ENCODE results near the gene SLC19A2. TPM values are rescaled to one million over a fixed set of nuclear protein-coding genes. Genes with fewer than 3 reads are reported as not detected.

Gene SLC19A2
- total RNA-seq, 1 experiment from 2014 or later = 6.1 TPM

GRCh38 chr1:169462385-169462784 is 23.4 kb downstream of the SLC19A2 start:
- Histone ChIP-seq H3K27me3 (no peaks in the 10 kb centered on the region), H3K9me3 (peaks cover 8% of the 10 kb centered on the region), H3K4me3 (no peak overlapping the region), H3K36me3 (no peaks in the 10 kb centered on the region)
- DNase-seq = no peak

GRCh38 chr1:169461390-169462000 is 24.2 kb downstream of the SLC19A2 start:
- H3K27me3 ChIP-seq = no peaks in the 10 kb centered on the region
- no peak for DNase-seq
- no peaks in the 10 kb centered on the region for H3K36me3 ChIP-seq
- no peak overlapping the region for H3K4me3 ChIP-seq
- H3K9me3 ChIP-seq = peaks cover 12% of the 10 kb centered on the region

GRCh38 chr1:169460191-169460833 is 25.4 kb downstream of the SLC19A2 start:
- Histone ChIP-seq H3K27me3 (no peaks in the 10 kb centered on the region), H3K9me3 (peaks cover 12% of the 10 kb centered on the region), H3K4me3 (peak overlapping the region; percentile 20), H3K36me3 (no peaks in the 10 kb centered on the region)
- DNase-seq = peak; percentile 32

- Histone ChIP-seq H3K27me3 (no peaks in the 10 kb centered on the region; the same call in 1 of the 2 replicates), H3K36me3 (no peaks in the 10 kb centered on the region), H3K4me3 (no peak overlapping the region), H3K9me3 (peaks cover 12% of the 10 kb centered on the region)
- DNase-seq = no peak
Measured at GRCh38 chr1:169457443-169457842, 28.3 kb downstream of the SLC19A2 start.

GRCh38 chr1:169456029-169456428 is 29.7 kb downstream of the SLC19A2 start:
- Histone ChIP-seq H3K9me3 (peaks cover 12% of the 10 kb centered on the region), H3K4me3 (no peak overlapping the region), H3K27me3 (no peaks in the 10 kb centered on the region; the same call in 1 of the 2 replicates), H3K36me3 (no peaks in the 10 kb centered on the region)
- no peak for DNase-seq

GRCh38 chr1:169452921-169453320 is 32.8 kb downstream of the SLC19A2 start:
- Histone ChIP-seq H3K9me3 (peaks cover 10% of the 10 kb centered on the region), H3K36me3 (no peaks in the 10 kb centered on the region), H3K4me3 (no peak overlapping the region), H3K27me3 (no peaks in the 10 kb centered on the region; the same call in 1 of the 2 replicates)
- DNase-seq = no peak

GRCh38 chr1:169451218-169451824 is 34.4 kb downstream of the SLC19A2 start:
- DNase-seq = no peak
- no peaks in the 10 kb centered on the region; the same call in 1 of the 2 replicates for H3K27me3 ChIP-seq

GRCh38 chr1:169443923-169444322 is 41.8 kb downstream of the SLC19A2 start:
- Histone ChIP-seq H3K9me3 (no peaks in the 10 kb centered on the region), H3K27me3 (peaks cover 10% of the 10 kb centered on the region), H3K36me3 (no peaks in the 10 kb centered on the region), H3K4me3 (no peak overlapping the region)
- no peak for DNase-seq

More at GRCh38 chr1:169451218-169451824, 34.4 kb downstream of the SLC19A2 start:
- H3K36me3 ChIP-seq = no peaks in the 10 kb centered on the region
- no peak overlapping the region for H3K4me3 ChIP-seq
- no peaks in the 10 kb centered on the region; the same call in 1 of the 2 replicates for H3K9me3 ChIP-seq

GRCh38 chr1:169427081-169427641 is 58.6 kb downstream of the SLC19A2 start, which contains the start of gene CCDC181:
CCDC181 (minus strand) TSS chr1:169427474; CDS start chr1:169424927, 2,547 bp downstream.
- Histone ChIP-seq H3K9me3 (no peaks in the 10 kb centered on the region), H3K4me3 (no peak within 1 kb of the TSS), H3K27me3 (peaks cover 41% of the 10 kb centered on the region), H3K36me3 (no peaks in the 10 kb centered on the region)
- DNase-seq = no peak

- Histone ChIP-seq H3K9me3 (no peaks in the 10 kb centered on the region), H3K36me3 (no peaks in the 10 kb centered on the region), H3K27me3 (peaks cover 43% of the 10 kb centered on the region), H3K4me3 (no peak overlapping the region)
- no peak for DNase-seq
Measured at GRCh38 chr1:169426174-169426705, 59.5 kb downstream of the SLC19A2 start.

- Histone ChIP-seq H3K27me3 (peaks cover 43% of the 10 kb centered on the region), H3K36me3 (no peaks in the 10 kb centered on the region), H3K4me3 (no peak overlapping the region), H3K9me3 (no peaks in the 10 kb centered on the region)
- DNase-seq = no peak
Measured at GRCh38 chr1:169421309-169421708, 64.4 kb downstream of the SLC19A2 start.

- peaks cover 7% of the 10 kb centered on the region; the same call in 1 of the 2 replicates for H3K9me3 ChIP-seq
- no peak overlapping the region for H3K4me3 ChIP-seq
- no peaks in the 10 kb centered on the region for H3K36me3 ChIP-seq
- DNase-seq = no peak
- peaks cover 13% of the 10 kb centered on the region for H3K27me3 ChIP-seq
Measured at GRCh38 chr1:169414952-169415351, 70.8 kb downstream of the SLC19A2 start.

Other genes with a start within 250 kb of the SLC19A2 start
- 10.0 and 18.6 TPM in 2 replicates for gene NME7, start 118.1 kb downstream of the SLC19A2 start, total RNA-seq (2014; rRNA removed; shearing (Covaris generic); ENCODE audit: low replicate concordance)
- gene BLZF1, start 117.7 kb downstream of the SLC19A2 start, total RNA-seq (2014; rRNA removed; shearing (Covaris generic); ENCODE audit: low replicate concordance) = 33.2 and 36.4 TPM in 2 replicates
- not detected in 2 replicates for gene CCDC181, start 58.5 kb downstream of the SLC19A2 start, total RNA-seq (2014; rRNA removed; shearing (Covaris generic); ENCODE audit: low replicate concordance)
- gene F5, start 100.5 kb upstream of the SLC19A2 start, total RNA-seq (2014; rRNA removed; shearing (Covaris generic); ENCODE audit: low replicate concordance) = not detected in 2 replicates
- not detected in 2 replicates for gene SELP, start 144.2 kb upstream of the SLC19A2 start, total RNA-seq (2014; rRNA removed; shearing (Covaris generic); ENCODE audit: low replicate concordance)
- 0.10 and 1.5 TPM in 2 replicates for gene SELL, start 225.7 kb upstream of the SLC19A2 start, total RNA-seq (2014; rRNA removed; shearing (Covaris generic); ENCODE audit: low replicate concordance)
- not detected in 2 replicates for gene SELE, start 248.1 kb upstream of the SLC19A2 start, total RNA-seq (2014; rRNA removed; shearing (Covaris generic); ENCODE audit: low replicate concordance)

Measured in MG63 (cell line).